IPS-20b (cell line): ENCODE data around the gene PRSS16.

Experiments
- H3K27ac ChIP-seq: one replicate; pipeline ENCODE4 v1.5.1; 2013; ENCODE audit warnings: low read length
- H3K27me3 ChIP-seq: 2 replicates; pipeline ENCODE4 v1.6.1; 2013; ENCODE audit warnings: mild to moderate bottlenecking, low read length, inconsistent platforms; ENCODE audit not compliant: insufficient read depth
- H3K36me3 ChIP-seq: 2 replicates; pipeline ENCODE4 v1.6.1; 2013; ENCODE audit warnings: low read depth, mild to moderate bottlenecking, inconsistent platforms, low read length, moderate library complexity; ENCODE audit not compliant: insufficient read depth
- H3K4me1 ChIP-seq: 2 replicates; pipeline ENCODE4 v1.6.1; 2013; ENCODE audit warnings: mild to moderate bottlenecking, control low read depth, inconsistent platforms, low read length, moderate library complexity; ENCODE audit not compliant: insufficient read depth
- H3K4me3 ChIP-seq: 2 replicates; pipeline ENCODE4 v1.5.1; 2013; ENCODE audit warnings: mild to moderate bottlenecking, low read length, inconsistent platforms
- H3K9ac ChIP-seq: 2 replicates; pipeline ENCODE4 v1.6.1; 2013; ENCODE audit warnings: low read depth, mild to moderate bottlenecking, inconsistent platforms, low read length, moderate library complexity
- H3K9me3 ChIP-seq: 2 replicates; pipeline ENCODE4 v1.6.1; 2013; ENCODE audit warnings: mild to moderate bottlenecking, low read depth, low read length, inconsistent platforms; ENCODE audit not compliant: insufficient read depth

PRSS16 gene

GRCh38 chr6:27273783-27274182 is 26.3 kb downstream of the PRSS16 start:
- Histone ChIP-seq H3K27me3 (peaks cover 24% of the 10 kb centered on the region; the same call in 1 of the 2 replicates), H3K27ac (no peak overlapping the region), H3K4me1 (no peaks in the 10 kb centered on the region), H3K36me3 (no peaks in the 10 kb centered on the region), H3K4me3 (no peak overlapping the region), H3K9me3 (no peaks in the 10 kb centered on the region), H3K9ac (no peak overlapping the region)

DNA sequence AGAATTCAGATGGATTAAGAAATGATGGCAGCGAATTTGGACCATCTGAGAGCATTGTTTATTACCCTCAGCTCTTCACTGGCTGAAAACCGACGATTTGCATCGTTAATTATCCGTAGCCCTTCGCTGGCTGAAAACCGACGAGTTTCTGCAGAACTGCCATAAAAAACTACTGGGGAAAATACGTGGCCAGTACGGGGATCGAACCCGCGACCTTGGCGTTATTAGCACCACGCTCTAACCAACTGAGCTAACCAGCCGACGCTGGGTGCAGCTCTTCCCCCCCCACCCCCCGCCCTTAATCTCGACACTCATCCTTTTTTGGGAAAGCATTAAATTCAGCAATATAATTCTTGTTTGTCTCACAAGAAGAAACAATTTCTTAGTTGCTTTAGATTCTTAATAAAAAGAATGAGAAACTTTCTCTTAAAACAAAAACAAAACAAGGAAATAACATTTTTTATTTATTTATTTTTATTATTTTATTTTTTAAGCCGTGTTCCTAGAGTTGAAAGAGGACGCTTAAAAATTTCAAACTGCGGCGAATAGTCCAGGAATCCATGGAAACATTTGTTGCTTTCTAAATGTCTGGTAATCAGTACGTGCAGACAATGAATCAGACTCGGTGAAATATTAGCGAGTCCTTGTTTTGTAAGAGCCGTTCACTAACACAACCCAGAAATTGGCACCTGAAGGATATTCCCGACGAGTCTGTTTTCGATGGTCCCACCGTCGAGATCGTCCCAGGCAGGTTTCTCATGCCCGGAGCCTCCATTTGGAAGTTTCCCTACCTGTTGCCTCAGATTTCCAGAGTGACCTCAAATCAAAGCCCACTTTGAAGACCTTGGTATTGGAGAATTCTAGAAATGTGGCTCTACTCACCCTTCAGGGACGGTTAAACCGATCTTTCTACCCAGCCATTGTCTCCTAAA is 27.8 kb downstream of the PRSS16 start:
- H3K9ac ChIP-seq = peak overlapping the region; percentile 14; the same call in 1 of the 2 replicates
- H3K36me3 ChIP-seq = no peaks in the 10 kb centered on the region
- no peaks in the 10 kb centered on the region for H3K9me3 ChIP-seq
- H3K4me1 ChIP-seq = no peaks in the 10 kb centered on the region
- H3K27ac ChIP-seq = no peak overlapping the region
- peak overlapping the region; percentile 69 for H3K4me3 ChIP-seq
- peaks cover 28% of the 10 kb centered on the region for H3K27me3 ChIP-seq

DNA sequence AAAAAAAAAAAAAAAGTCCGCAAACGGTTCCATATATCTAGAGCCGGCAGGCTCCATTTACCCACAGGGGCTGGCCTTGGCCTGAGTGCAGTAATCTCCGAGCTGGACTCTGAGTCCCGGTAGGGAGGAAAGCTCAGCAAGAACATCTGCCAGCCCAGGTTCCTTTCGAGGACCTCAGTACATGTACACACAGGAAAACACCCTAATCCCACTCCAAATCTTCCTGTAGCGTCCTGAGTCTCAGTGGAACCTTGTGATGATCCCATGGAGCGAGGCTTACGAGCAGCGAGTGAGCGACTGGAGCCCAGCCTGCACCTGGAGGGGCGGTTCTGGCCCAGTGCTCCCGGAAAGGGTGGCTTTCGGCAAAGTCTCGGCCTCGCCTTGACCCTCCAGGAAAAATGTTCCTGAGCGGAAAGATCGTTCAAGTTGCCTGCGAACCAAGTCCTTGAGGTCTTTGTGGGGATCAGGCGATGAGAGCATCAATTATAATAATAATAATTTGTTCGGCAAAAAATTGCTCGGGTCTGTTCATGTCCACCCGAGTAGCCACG is 32.1 kb downstream of the PRSS16 start:
- no peaks in the 10 kb centered on the region for H3K36me3 ChIP-seq
- H3K9ac ChIP-seq = peak overlapping the region; percentile 43; the same call in 1 of the 2 replicates
- H3K27me3 ChIP-seq = peaks cover 57% of the 10 kb centered on the region
- no peaks in the 10 kb centered on the region for H3K9me3 ChIP-seq
- H3K4me3 ChIP-seq = peak overlapping the region; percentile 82
- H3K4me1 ChIP-seq = no peaks in the 10 kb centered on the region
- no peak overlapping the region for H3K27ac ChIP-seq

DNA sequence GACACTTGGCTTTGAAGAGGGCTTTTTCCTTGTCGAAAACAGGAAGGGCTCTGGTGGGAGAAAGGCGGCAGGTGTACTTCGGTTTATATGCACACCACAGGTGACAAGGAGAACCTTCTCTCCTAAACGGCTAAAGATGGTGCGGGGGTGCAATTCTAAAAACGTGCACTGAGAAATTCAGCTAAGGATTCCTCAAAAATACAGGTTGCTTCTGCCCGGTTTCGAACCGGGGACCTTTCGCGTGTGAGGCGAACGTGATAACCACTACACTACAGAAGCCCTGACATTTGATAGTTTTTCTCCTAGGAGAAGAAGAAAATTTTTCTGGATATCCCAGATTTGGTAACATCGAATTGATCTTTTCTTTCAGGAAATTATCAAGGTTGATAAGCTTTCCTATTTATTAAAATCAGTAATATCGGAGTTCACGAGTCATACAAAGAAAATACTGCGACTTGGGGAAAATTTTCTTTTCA is 32.6 kb downstream of the PRSS16 start:
- peak overlapping the region; percentile 43; the same call in 1 of the 2 replicates for H3K9ac ChIP-seq
- no peaks in the 10 kb centered on the region for H3K9me3 ChIP-seq
- H3K4me1 ChIP-seq = no peaks in the 10 kb centered on the region
- H3K36me3 ChIP-seq = no peaks in the 10 kb centered on the region
- peaks cover 62% of the 10 kb centered on the region for H3K27me3 ChIP-seq
- H3K4me3 ChIP-seq = peak overlapping the region; percentile 82
- H3K27ac ChIP-seq = no peak overlapping the region

GRCh38 chr6:27280540-27281000 is 33.1 kb downstream of the PRSS16 start:
- no peaks in the 10 kb centered on the region for H3K36me3 ChIP-seq
- H3K27ac ChIP-seq = no peak overlapping the region
- peak overlapping the region; percentile 36; the same call in 1 of the 2 replicates for H3K9ac ChIP-seq
- peak overlapping the region; percentile 82 for H3K4me3 ChIP-seq
- H3K27me3 ChIP-seq = peaks cover 65% of the 10 kb centered on the region
- H3K4me1 ChIP-seq = no peaks in the 10 kb centered on the region
- no peaks in the 10 kb centered on the region for H3K9me3 ChIP-seq

- H3K27me3 ChIP-seq = peaks cover 65% of the 10 kb centered on the region
- no peaks in the 10 kb centered on the region for H3K9me3 ChIP-seq
- H3K4me1 ChIP-seq = no peaks in the 10 kb centered on the region
- no peaks in the 10 kb centered on the region for H3K36me3 ChIP-seq
- H3K9ac ChIP-seq = peak overlapping the region; percentile 29; the same call in 1 of the 2 replicates
- no peak overlapping the region for H3K27ac ChIP-seq
- H3K4me3 ChIP-seq = peak overlapping the region; percentile 82
Measured at GRCh38 chr6:27281105-27281539, 33.6 kb downstream of the PRSS16 start.

DNA sequence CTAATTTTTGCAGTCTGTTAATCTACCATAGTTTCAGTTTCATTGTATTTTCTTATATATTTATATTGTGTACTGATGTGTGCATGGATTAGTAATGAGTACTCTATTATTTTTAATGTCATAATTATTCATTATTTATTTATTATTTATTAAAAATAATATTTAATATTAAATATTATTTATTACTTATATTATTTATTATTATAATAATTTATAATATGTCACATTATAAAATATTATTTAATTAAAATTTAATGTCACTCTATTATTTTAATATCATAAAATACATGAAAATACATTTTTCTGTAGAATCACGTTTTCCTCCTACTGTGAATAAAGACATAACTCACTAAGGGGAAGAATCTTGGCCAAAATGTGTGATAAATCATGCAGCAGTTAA is 34.1 kb downstream of the PRSS16 start:
- Histone ChIP-seq H3K4me1 (no peaks in the 10 kb centered on the region), H3K9ac (no peak overlapping the region), H3K9me3 (no peaks in the 10 kb centered on the region), H3K27me3 (peaks cover 69% of the 10 kb centered on the region), H3K36me3 (no peaks in the 10 kb centered on the region), H3K4me3 (peak overlapping the region; percentile 82), H3K27ac (no peak overlapping the region)

GRCh38 chr6:27283279-27283678 is 35.8 kb downstream of the PRSS16 start:
- peaks cover 81% of the 10 kb centered on the region for H3K27me3 ChIP-seq
- H3K9ac ChIP-seq = no peak overlapping the region
- no peaks in the 10 kb centered on the region; the same call in 1 of the 2 replicates for H3K4me1 ChIP-seq
- no peak overlapping the region for H3K27ac ChIP-seq
- H3K36me3 ChIP-seq = no peaks in the 10 kb centered on the region
- peak overlapping the region; percentile 45; the same call in 1 of the 2 replicates for H3K4me3 ChIP-seq
- H3K9me3 ChIP-seq = no peaks in the 10 kb centered on the region

- H3K27me3 ChIP-seq = peaks cover 95% of the 10 kb centered on the region
Measured at GRCh38 chr6:27286141-27286540, 38.6 kb downstream of the PRSS16 start.

DNA sequence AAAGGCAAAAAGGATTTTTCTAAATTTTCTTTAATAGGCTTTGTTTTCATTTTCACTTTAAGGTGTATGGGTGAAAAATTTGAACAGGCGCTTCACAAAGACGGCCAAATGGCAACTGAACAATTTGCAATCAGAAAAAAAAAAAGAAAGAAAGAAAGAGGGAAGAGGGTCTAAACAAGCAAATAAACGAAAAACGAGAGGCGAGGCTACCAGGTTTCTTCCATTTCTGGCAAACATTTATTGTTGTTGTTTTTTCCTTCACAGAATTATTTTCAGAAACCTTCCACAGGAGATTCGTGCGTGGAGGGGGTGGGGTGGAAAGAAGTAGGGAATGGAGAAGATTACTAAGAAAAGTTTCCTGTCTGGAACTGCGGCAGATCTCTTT is 40.2 kb downstream of the PRSS16 start:
- peaks cover 7% of the 10 kb centered on the region for H3K4me1 ChIP-seq
- no peak overlapping the region; the same call in 1 of the 2 replicates for H3K9ac ChIP-seq
- H3K4me3 ChIP-seq = peak overlapping the region; percentile 79
- H3K9me3 ChIP-seq = no peaks in the 10 kb centered on the region
- H3K36me3 ChIP-seq = no peaks in the 10 kb centered on the region
- peaks cover 100% of the 10 kb centered on the region for H3K27me3 ChIP-seq
- no peak overlapping the region for H3K27ac ChIP-seq

More at GRCh38 chr6:27286141-27286540, 38.6 kb downstream of the PRSS16 start:
- Histone ChIP-seq H3K27ac (no peak overlapping the region), H3K4me1 (peaks cover 7% of the 10 kb centered on the region), H3K9me3 (no peaks in the 10 kb centered on the region), H3K36me3 (no peaks in the 10 kb centered on the region), H3K9ac (no peak overlapping the region), H3K4me3 (no peak overlapping the region)

DNA sequence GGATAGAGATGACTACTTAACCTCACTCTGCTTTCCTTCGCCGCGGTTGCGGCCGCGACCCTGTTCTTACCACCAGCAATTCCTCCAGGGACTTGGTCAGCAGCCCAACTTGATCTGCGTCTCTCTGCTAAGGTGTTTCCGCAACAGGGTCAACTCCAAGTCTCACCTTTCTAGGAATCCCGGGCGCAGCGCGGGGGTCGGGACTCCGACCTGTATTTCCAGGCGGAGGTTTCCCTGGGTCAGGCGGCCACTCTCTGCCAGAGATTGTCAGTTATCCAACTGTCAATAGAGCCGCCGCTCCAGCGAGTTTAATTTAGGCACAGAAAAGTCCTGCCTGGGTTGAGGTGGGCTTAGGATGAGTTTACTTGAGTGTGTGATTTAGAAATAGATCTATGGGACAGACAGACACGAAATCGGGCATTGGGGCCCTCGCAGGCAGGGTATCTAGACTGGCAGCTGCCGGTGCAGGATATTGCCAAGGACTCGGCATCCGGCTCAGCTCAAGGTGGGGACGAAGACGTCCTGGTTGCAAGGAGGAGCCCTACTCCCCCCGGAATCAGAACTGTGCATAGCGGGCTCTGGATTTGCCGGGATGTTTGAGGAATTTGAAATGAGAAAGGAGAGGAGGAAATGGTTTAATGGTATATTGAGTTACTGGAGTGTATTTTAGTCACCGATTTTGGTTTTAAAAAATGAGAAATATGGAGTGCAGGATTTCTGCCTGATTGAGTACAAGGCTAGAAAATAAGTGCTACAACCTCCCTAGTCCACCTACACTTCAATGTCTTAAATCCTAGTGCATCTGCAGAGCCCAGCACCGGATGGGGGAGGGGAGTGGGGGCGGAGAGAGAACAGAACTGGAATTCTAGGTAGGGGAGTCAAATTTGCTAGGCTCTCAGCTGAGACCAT is 40.9 kb downstream of the PRSS16 start:
- Histone ChIP-seq H3K27ac (no peak overlapping the region), H3K4me3 (peak overlapping the region; percentile 79)

More for the DNA sequence above, 40.9 kb downstream of the PRSS16 start:
- Histone ChIP-seq H3K9ac (no peak overlapping the region; the same call in 1 of the 2 replicates), H3K36me3 (no peaks in the 10 kb centered on the region), H3K9me3 (no peaks in the 10 kb centered on the region), H3K4me1 (peaks cover 7% of the 10 kb centered on the region), H3K27me3 (peaks cover 100% of the 10 kb centered on the region)
